Measurements from ENCODE around the gene OTUB1.

DNA sequence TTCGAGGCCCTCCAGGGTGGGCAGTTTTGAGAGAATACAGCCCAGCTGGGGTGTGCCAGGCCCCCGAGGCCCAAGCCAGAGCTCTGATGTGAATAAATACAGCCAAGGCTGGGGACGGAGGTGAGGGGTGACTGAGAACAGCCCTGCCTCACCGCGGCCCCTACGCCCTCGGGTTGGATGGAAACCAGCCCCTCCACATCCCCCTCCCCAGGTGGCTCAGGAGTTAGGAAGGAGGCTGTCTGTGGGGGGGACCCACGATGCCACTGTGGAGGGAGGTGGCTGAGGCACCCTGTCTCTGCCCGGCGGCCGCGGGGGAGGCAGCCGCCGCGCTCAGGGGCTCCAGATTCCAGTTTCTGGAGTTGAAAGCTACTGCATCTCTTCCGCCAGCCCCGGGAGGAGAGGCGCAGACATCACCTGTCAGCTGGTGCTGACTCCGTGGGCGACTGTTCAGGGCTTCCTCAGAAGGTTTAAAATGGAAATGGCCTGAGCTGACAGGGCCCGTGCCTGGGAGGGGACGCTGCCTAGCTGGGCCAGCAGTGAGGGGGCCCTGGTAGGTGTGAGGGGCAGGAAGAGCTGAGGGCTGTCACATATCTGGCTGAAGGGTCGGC, 50.9 kb downstream of the OTUB1 start:
- TF ChIP-seq, protein P1, sequence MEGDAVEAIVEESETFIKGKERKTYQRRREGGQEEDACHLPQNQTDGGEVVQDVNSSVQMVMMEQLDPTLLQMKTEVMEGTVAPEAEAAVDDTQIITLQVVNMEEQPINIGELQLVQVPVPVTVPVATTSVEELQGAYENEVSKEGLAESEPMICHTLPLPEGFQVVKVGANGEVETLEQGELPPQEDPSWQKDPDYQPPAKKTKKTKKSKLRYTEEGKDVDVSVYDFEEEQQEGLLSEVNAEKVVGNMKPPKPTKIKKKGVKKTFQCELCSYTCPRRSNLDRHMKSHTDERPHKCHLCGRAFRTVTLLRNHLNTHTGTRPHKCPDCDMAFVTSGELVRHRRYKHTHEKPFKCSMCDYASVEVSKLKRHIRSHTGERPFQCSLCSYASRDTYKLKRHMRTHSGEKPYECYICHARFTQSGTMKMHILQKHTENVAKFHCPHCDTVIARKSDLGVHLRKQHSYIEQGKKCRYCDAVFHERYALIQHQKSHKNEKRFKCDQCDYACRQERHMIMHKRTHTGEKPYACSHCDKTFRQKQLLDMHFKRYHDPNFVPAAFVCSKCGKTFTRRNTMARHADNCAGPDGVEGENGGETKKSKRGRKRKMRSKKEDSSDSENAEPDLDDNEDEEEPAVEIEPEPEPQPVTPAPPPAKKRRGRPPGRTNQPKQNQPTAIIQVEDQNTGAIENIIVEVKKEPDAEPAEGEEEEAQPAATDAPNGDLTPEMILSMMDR (IDR thresholded peaks at IDR 0.05): no peak
- TF ChIP-seq POLR2AphosphoS5 (IDR thresholded peaks at IDR 0.05) (no peak), POLR2A (IDR thresholded peaks at IDR 0.05) (no peak)

All from breast epithelium (tissue), 3 donors.